HK-2 (cell line): ENCODE measurements around the gene ELAVL1.

Experiments used
- DNase-seq: peaks from one replicate; pipeline ENCODE4 v3.0.0-alpha.2; 2018; ENCODE audit not compliant: unreplicated experiment

ELAVL1 gene

DNA sequence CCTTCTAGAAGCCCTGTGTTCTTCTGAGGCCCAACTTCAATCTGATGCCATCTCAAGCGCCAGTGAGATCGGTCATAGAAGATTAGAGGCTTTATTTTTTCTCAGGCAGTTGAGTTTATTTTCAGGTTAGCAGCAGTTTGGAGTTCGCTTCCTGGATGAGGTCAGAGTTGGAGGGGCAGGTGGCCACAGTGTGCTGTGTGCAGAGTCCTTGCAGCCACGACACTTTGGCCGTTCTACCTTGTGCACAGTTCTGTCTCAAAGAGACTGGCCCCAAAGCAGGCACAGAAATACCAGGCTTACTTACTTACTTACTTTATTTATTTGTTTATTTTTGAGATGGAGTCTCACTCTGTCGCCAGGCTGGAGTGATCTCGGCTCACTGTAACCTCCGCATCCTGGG is 15.9 kb upstream of the ELAVL1 start:
- DNase-seq = no peak

- DNase-seq = no peak
Observed at GRCh38 chr19:8020681-8021080, 15.2 kb upstream of the ELAVL1 start.

- no peak for DNase-seq
Observed at GRCh38 chr19:8017808-8018207, 12.4 kb upstream of the ELAVL1 start.

GRCh38 chr19:8004723-8005513 is 523 bp downstream of the ELAVL1 start:
- peak; percentile 30 for DNase-seq

DNA sequence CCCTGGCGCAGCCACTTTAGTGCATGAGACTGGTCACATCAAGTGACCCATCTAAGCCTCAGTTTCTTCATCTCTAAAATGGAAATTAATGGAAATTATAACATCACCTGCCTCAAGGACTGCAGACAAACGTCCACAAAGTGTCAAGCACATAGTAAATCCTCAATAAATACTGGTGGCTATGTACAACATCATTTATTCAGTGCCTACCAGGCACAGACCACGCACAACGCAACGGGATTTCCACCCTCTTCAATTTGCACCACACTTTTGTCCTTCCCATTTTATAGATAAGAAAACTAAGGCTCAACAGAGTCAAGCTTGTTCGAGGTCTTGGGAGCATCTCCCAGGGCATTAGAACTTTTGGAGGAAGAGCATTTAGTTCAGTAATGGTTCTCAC is 1.4 kb downstream of the ELAVL1 start:
- DNase-seq = no peak

- DNase-seq = peak; percentile 94
Observed at GRCh38 chr19:8001995-8002849, 3.2 kb downstream of the ELAVL1 start.

DNA sequence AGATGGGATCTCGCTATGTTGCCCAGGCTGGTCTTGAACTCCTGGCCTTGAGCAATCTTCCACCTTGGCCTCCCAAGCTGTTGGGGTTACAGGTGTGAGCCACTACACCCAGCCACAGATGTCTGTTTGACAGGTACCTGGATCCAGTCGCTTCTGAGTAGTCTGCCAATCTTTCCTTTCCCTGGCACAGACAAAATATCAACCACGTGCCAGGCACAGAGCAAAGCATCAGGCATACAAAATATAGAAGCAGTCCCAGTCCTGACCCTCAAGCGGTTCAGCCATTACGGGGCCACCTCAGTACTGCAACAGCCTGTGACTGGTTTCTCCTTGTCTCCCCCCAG is 3.8 kb downstream of the ELAVL1 start:
- DNase-seq = no peak

DNA sequence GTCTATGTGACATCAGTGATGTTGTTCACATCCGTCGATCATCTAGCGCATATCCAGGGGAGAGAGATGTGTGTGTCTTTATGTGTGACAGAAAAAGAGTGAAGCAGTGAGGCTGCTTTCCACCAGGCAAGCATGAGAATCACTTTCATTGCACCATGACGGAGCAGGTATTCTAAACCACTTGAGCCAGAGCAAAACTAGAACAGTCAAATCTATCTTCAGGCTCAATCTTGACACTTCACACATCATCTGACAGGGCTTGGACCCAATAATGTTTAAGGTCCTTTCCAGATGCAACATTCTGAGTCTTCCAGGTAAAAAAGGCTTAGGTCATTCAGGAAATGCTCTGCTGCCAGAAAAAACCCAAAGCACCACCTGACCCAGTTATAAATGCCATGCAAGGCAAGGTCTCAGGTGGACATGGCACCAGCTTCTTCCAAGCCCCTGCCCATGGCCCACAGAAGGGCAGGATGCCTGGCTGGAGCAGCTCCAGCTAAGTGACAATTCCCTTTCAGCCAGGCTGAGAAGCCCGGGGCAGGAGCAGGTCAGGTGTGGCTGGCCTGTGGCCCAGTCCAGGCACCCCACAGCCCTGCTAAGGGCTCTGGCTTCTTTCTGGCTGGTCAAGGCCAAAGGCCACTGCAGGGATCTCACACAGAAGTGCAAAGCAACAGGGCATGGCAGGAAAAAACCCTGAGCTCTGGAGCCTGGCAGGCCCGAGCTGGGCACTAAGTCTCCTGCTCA is 5.0 kb downstream of the ELAVL1 start:
- DNase-seq = no peak

- DNase-seq = no peak
Observed at GRCh38 chr19:7999376-7999775, 6.1 kb downstream of the ELAVL1 start.

- DNase-seq = peak; percentile 10
Observed at GRCh38 chr19:7997809-7998480, 7.5 kb downstream of the ELAVL1 start.

DNA sequence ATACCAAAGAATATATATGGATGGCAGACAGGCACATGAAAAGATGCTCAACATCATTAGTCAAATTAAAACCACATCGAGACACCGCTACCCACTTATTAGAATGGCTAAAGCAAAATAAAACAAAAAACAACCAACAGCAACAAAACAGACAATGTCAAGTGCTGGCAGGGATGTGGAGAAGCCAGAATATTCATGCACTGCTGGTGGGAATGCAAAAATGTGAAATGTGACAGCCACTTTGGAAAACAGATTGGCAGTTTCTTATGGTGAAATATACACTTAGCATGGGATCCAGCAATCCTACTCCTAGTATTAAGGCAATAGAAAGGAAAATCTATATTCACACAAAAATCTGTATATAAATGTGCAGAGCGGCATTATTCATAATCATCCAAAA is 8.6 kb downstream of the ELAVL1 start:
- DNase-seq = no peak

DNA sequence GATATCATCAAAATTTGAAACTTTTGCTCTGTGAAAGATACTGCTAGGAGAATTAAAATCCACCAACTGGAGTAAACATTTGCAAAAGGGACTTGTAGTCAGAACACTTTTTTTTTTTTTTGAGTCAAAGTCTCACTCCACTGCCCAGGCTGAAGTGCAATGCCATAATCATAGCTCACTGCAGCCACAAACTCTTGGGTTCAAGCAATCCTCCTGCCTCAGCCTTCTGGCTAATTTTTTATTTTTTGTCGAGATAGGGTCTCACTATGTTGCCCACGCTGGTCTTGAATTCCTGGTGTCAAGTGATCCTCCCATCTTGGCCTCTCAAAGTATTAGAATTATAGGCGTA is 9.7 kb downstream of the ELAVL1 start:
- DNase-seq = no peak

DNA sequence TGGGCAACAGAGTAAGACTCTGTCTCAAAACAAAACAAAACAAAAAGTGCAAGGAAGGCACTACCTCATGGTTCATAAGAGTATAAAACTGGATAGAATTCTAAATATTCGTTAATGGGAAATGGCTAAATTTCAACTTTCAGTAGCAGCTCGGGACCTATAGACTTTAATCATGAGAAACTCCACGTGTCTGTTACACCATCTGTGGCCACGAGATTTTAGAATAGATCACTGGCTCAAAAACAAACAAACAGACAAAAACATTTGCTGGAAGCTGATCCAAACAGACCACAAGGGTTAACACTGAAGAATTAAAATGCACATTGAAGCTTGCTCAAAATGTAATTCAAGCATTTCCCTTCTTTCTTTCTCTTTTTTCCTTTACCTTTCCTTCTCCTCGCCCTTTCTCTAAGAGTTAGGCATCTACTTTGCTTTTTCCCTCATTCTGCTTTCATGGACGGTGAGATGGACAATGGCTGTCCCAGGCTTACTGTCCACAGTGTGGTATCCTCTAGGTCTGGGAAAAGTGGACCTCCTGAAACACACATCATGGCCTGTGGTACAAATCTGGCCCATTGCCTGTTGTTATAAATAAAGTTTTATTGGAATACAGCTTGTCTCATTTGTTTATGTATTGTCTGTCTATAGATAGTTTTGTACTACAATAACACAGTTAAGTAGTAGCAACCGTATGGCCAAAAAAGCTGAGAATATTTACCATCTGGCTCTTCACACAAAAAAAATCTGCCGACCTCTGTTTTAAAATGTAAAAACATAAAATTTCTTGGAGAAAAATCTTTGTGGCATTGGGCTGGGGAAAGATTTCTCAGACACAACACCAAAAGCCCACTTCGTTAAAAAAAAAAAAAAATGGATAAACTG is 10.3 kb downstream of the ELAVL1 start:
- no peak for DNase-seq

GRCh38 chr19:7994114-7994513 is 11.3 kb downstream of the ELAVL1 start:
- DNase-seq = no peak

GRCh38 chr19:7993560-7993959 is 11.9 kb downstream of the ELAVL1 start:
- no peak for DNase-seq

DNA sequence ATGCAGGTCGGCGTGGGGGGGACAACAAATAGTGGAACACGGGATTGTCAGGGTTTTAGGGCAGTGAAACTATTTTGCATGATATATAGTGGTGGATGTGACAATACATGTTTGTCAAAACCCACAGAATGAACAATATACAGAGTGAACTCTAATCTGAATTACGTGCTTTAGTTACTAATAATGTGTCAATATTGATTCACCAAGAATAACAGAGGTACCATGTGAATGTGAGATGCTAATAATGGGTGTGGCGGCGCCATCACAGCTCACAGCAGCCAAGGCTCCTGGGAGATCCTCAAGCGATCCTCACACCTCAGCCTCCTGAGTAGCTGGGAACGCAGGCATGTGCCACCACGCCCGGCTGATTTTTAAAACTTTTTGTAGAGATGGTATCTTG is 12.9 kb downstream of the ELAVL1 start:
- DNase-seq = no peak

DNA sequence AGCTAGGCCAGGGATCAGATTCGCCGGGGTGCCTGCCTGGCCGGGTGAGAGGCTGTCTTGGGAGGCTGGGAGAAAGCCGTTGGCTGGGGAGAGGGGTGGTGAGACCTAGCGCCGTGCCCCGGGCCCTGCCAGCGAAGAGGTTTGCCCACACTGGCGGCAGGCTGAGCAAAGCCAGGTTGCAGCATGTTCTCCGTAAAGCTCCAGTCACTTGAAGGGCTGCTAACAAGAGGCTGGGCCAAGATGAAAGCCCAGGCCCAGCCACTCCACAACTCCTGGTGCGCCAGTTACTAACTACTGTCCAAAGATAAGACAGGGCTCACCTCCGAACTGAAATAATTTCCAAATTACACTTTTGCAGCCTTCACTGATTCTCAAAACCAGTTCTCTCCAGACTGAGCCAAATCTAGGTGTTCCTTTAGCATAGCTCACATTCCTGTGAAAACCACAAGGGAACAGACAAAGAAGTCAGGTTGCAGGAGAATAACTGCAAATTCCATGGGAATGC is 16.3 kb downstream of the ELAVL1 start:
- DNase-seq = peak; percentile 7

- DNase-seq = peak; percentile 16
Observed at GRCh38 chr19:7988307-7988706, 17.1 kb downstream of the ELAVL1 start.

- DNase-seq = peak; percentile 14
Observed at GRCh38 chr19:7987114-7987768, 18.2 kb downstream of the ELAVL1 start.
